Hepatocyte (in vitro differentiated cells): ENCODE data around the gene KIAA1210. TPM values are rescaled to one million over a fixed set of nuclear protein-coding genes. Genes with fewer than 3 reads are reported as not detected.

Source experiments
- DNase-seq: peaks from one replicate; pipeline ENCODE4 v3.0.0-alpha.2; 2016; ENCODE audit warnings: low spot score
- H2AFZ ChIP-seq: fragments of 200-600 bp; sonication (generic); 2 replicates; pipeline ENCODE4 v1.6.0; 2016; ENCODE audit warnings: antibody characterized with exemption, mild to moderate bottlenecking
- H3K27ac ChIP-seq: fragments of 200-600 bp; sonication (generic); 2 replicates; pipeline ENCODE4 v1.5.1; 2016; ENCODE audit warnings: mild to moderate bottlenecking
- H3K27me3 ChIP-seq: fragments of 200-600 bp; sonication (generic); 2 replicates; pipeline ENCODE4 v1.6.1; 2016
- H3K36me3 ChIP-seq: fragments of 200-600 bp; sonication (generic); replicated peaks from 2 replicates; pipeline ENCODE4 v1.5.1; 2016; ENCODE audit warnings: low read depth; ENCODE audit not compliant: insufficient read depth
- H3K4me1 ChIP-seq: fragments of 200-600 bp; sonication (generic); 2 replicates; pipeline ENCODE4 v1.5.1; 2016; ENCODE audit warnings: mild to moderate bottlenecking, moderate library complexity; ENCODE audit not compliant: insufficient read depth
- H3K4me2 ChIP-seq: fragments of 200-600 bp; sonication (generic); 2 replicates; pipeline ENCODE4 v1.6.0; 2016
- H3K4me3 ChIP-seq: fragments of 200-600 bp; sonication (generic); 2 replicates; pipeline ENCODE4 v1.5.1; 2016; ENCODE audit warnings: mild to moderate bottlenecking
- H3K79me2 ChIP-seq: fragments of 200-600 bp; sonication (generic); 2 replicates; pipeline ENCODE4 v1.6.0; 2017; ENCODE audit warnings: mild to moderate bottlenecking
- H3K9me2 ChIP-seq: fragments of 200-600 bp; sonication (generic); replicated peaks from 2 replicates; pipeline ENCODE4 v1.6.0; 2017; ENCODE audit warnings: mild to moderate bottlenecking; ENCODE audit not compliant: insufficient read depth
- H3K9me3 ChIP-seq: fragments of 200-600 bp; sonication (generic); 2 replicates; pipeline ENCODE4 v1.5.1; 2016; ENCODE audit warnings: low read depth, mild to moderate bottlenecking
- H4K20me1 ChIP-seq: fragments of 200-600 bp; sonication (generic); 2 replicates; pipeline ENCODE4 v1.6.0; 2016; ENCODE audit warnings: mild to moderate bottlenecking; ENCODE audit not compliant: insufficient read depth, poor library complexity, severe bottlenecking
- CTCF ChIP-seq: fragments of 200-600 bp; sonication (generic); IDR thresholded peaks from 2 replicates; pipeline ENCODE4 v1.5.1; 2016; ENCODE audit warnings: antibody characterized with exemption, mild to moderate bottlenecking; ENCODE audit not compliant: poor library complexity
- EZH2 ChIP-seq: fragments of 200-600 bp; sonication (generic); IDR thresholded peaks from 2 replicates; pipeline ENCODE4 v1.6.1; 2016; ENCODE audit warnings: antibody characterized with exemption, mild to moderate bottlenecking, borderline replicate concordance
- EZH2phosphoT487 ChIP-seq: fragments of 200-600 bp; sonication (generic); IDR thresholded peaks from one replicate; pipeline ENCODE4 v1.6.1; 2018; ENCODE audit warnings: antibody characterized with exemption, mild to moderate bottlenecking, low read depth, moderate library complexity; ENCODE audit not compliant: unreplicated experiment, severe bottlenecking
- WGBS: methylation state at CpG from one replicate; pipeline ENCODE4 v1.1.6; 2016; ENCODE audit warnings: low lambda C conversion rate; ENCODE audit errors: missing lambda C conversion rate; 5-methylcytosine and 5-hydroxymethylcytosine counted together
- polyA plus RNA-seq: library from polyadenylated mRNA; unstranded; fragments of >200 nt; fragmentation: Nextera tagmentation; extraction: Ambion mirVana; gene quantifications from 2 replicates; pipeline ENCODE4 v1.2.1, GENCODE V29; 2016
- total RNA-seq: library from RNA; depleted of rRNA; stranded (reverse); fragments of >200 nt; gene quantifications from 2 replicates; pipeline ENCODE4 v1.2.3, GENCODE V29; 2014

The KIAA1210 gene
- total and polyA plus RNA-seq, 2 experiments from 2014 or later = 0.03 TPM; not detected in 1

- Histone ChIP-seq H3K4me3 (no peak overlapping the region), H3K4me2 (no peak overlapping the region), H3K79me2 (no peaks in the 10 kb centered on the region), H3K4me1 (no peaks in the 10 kb centered on the region), H3K27me3 (no peaks in the 10 kb centered on the region), H3K9me3 (no peaks in the 10 kb centered on the region), H2AFZ (no peak overlapping the region), H3K9me2 (no peaks in the 10 kb centered on the region), H4K20me1 (no peaks in the 10 kb centered on the region), H3K36me3 (no peaks in the 10 kb centered on the region), H3K27ac (no peak overlapping the region)
- no peak for TF ChIP-seq EZH2phosphoT487
- no peak for DNase-seq
- 40% methylated on average over 2 of the region's 2 CpGs for WGBS
Measured at GRCh38 chrX:119134466-119134865, 6.9 kb upstream of the KIAA1210 start.

GRCh38 chrX:119132961-119133360 lies 5.3 kb upstream of the KIAA1210 start:
- H3K79me2 ChIP-seq = no peaks in the 10 kb centered on the region
- 85% methylated on average over 5 of the region's 5 CpGs for WGBS
- H3K9me3 ChIP-seq = no peaks in the 10 kb centered on the region
- DNase-seq = no peak
- no peaks in the 10 kb centered on the region for H3K27me3 ChIP-seq
- no peak overlapping the region for H3K27ac ChIP-seq
- H4K20me1 ChIP-seq = no peaks in the 10 kb centered on the region
- H3K4me2 ChIP-seq = no peak overlapping the region
- TF ChIP-seq EZH2 (no peak), EZH2phosphoT487 (no peak), CTCF (no peak)
- H2AFZ ChIP-seq = no peak overlapping the region
- H3K4me1 ChIP-seq = no peaks in the 10 kb centered on the region
- H3K4me3 ChIP-seq = no peak overlapping the region
- no peaks in the 10 kb centered on the region for H3K36me3 ChIP-seq
- no peaks in the 10 kb centered on the region for H3K9me2 ChIP-seq

- Histone ChIP-seq H3K4me1 (no peaks in the 10 kb centered on the region), H2AFZ (no peak overlapping the region), H3K27ac (no peak overlapping the region), H3K9me3 (no peaks in the 10 kb centered on the region), H3K36me3 (no peaks in the 10 kb centered on the region), H3K4me3 (no peak overlapping the region), H3K4me2 (no peak overlapping the region), H3K9me2 (no peaks in the 10 kb centered on the region), H4K20me1 (no peaks in the 10 kb centered on the region), H3K27me3 (no peaks in the 10 kb centered on the region), H3K79me2 (no peaks in the 10 kb centered on the region)
- TF ChIP-seq EZH2phosphoT487 (no peak), CTCF (no peak), EZH2 (no peak)
- no peak for DNase-seq
- 51% methylated on average over 2 of the region's 2 CpGs for WGBS
Measured at GRCh38 chrX:119132316-119132715, 4.7 kb upstream of the KIAA1210 start.

- Histone ChIP-seq H3K9me3 (no peaks in the 10 kb centered on the region), H3K27ac (peak overlapping the region; percentile 35), H3K4me1 (no peaks in the 10 kb centered on the region), H3K4me3 (no peak overlapping the region), H3K79me2 (no peaks in the 10 kb centered on the region), H3K27me3 (no peaks in the 10 kb centered on the region), H3K4me2 (no peak overlapping the region), H2AFZ (no peak overlapping the region), H4K20me1 (no peaks in the 10 kb centered on the region), H3K9me2 (no peaks in the 10 kb centered on the region), H3K36me3 (no peaks in the 10 kb centered on the region)
- TF ChIP-seq EZH2phosphoT487 = no peak
- TF ChIP-seq EZH2 = no peak
- TF ChIP-seq CTCF = no peak
- peak; percentile 7 for DNase-seq
- WGBS = 69% methylated on average over 2 of the region's 2 CpGs
Measured at GRCh38 chrX:119130911-119131310, 3.3 kb upstream of the KIAA1210 start.
